HUDEP-2 (cell line): Measurements from ENCODE around the gene OPN4.

ENCODE experiments used
- DNase-seq, 76 experiments: peaks; one replicate each; lab custom pipeline; 2025; ENCODE audit not compliant: unreplicated experiment in 76 of 76; lab: John Stamatoyannopoulos, UW

Gene OPN4

GRCh38 chr10:86646933-86647332, 7.4 kb upstream of the OPN4 start:
- DNase-seq, result no peak

GRCh38 chr10:86647773-86648703, 6.3 kb upstream of the OPN4 start:
- no peak for DNase-seq

GRCh38 chr10:86648704-86649427, 5.5 kb upstream of the OPN4 start:
- peak in 1 of 76 experiments; percentile 4 for DNase-seq

- no peak for DNase-seq
Measured at GRCh38 chr10:86649471-86650150, 4.7 kb upstream of the OPN4 start.

GRCh38 chr10:86650151-86650550, 4.2 kb upstream of the OPN4 start:
- DNase-seq, result no peak

- DNase-seq, result no peak
Measured at GRCh38 chr10:86651021-86651471, 3.3 kb upstream of the OPN4 start.

GRCh38 chr10:86651631-86652331, 2.6 kb upstream of the OPN4 start:
- no peak for DNase-seq

GRCh38 chr10:86652361-86653202, 1.8 kb upstream of the OPN4 start:
- DNase-seq, result no peak

- DNase-seq, result no peak
Measured at GRCh38 chr10:86653379-86653778, 968 bp upstream of the OPN4 start.

- DNase-seq, result no peak
Measured at GRCh38 chr10:86653987-86654386, 360 bp upstream of the OPN4 start.

GRCh38 chr10:86655173-86655540, 810 bp downstream of the OPN4 start:
- DNase-seq, result no peak

- no peak for DNase-seq
Measured at GRCh38 chr10:86655596-86655995, 1.2 kb downstream of the OPN4 start.

- DNase-seq, result no peak
Measured at GRCh38 chr10:86657011-86657395, 2.7 kb downstream of the OPN4 start.

- no peak for DNase-seq
Measured at GRCh38 chr10:86657396-86658011, 3.2 kb downstream of the OPN4 start.

- no peak for DNase-seq
Measured at GRCh38 chr10:86658261-86658741, 4.0 kb downstream of the OPN4 start.

- DNase-seq, result no peak
Measured at GRCh38 chr10:86658751-86659150, 4.4 kb downstream of the OPN4 start.

GRCh38 chr10:86659161-86659691, 4.9 kb downstream of the OPN4 start:
- no peak for DNase-seq

- no peak for DNase-seq
Measured at GRCh38 chr10:86659721-86660453, 5.5 kb downstream of the OPN4 start.
